GM19395 (cell line): ENCODE results near the gene TAS2R31.
"Not testable (repeated sequence)": the region's sequence is repeated elsewhere in the genome, so short reads cannot be mapped to it uniquely, and the experiment has no call there.

Source experiments
- ATAC-seq: cut with Tn5 transposase; IDR thresholded peaks from one replicate; pipeline ENCODE4 v1.9.1; 2021; ENCODE audit warnings: mild to moderate bottlenecking, moderate library complexity; ENCODE audit not compliant: unreplicated experiment

The TAS2R31 gene

GRCh38 chr12:11031307-11031706 is at the start of gene TAS2R31:
Gene TAS2R31 (minus strand): TSS chr12:11031407. CDS start chr12:11031335, 72 bp downstream.
- no peak for ATAC-seq

GRCh38 chr12:11078246-11078645 is 47.0 kb upstream of the TAS2R31 start:
- no peak for ATAC-seq

- ATAC-seq, result no peak
These were observed 44.4 kb upstream of the TAS2R31 start for GRCh38 chr12:11075642-11076041.

- ATAC-seq, result no peak
These were observed 40.2 kb upstream of the TAS2R31 start for GRCh38 chr12:11071414-11071813.

GRCh38 chr12:11070999-11071398 is 39.8 kb upstream of the TAS2R31 start:
- no peak for ATAC-seq

- no peak for ATAC-seq
These were observed 38.7 kb upstream of the TAS2R31 start for GRCh38 chr12:11069854-11070365.

GRCh38 chr12:11067514-11067913 is 36.3 kb upstream of the TAS2R31 start:
- no peak for ATAC-seq

GRCh38 chr12:11062194-11062593 is 31.0 kb upstream of the TAS2R31 start, which contains the start of gene TAS2R46:
Gene TAS2R46 (minus strand): TSS chr12:11062294. CDS start chr12:11062294, 0 bp downstream.
- not testable (repeated sequence) for ATAC-seq

GRCh38 chr12:11059784-11060183 is 28.6 kb upstream of the TAS2R31 start:
- no peak for ATAC-seq

- ATAC-seq, result no peak
These were observed 27.8 kb upstream of the TAS2R31 start for GRCh38 chr12:11059041-11059440.

- no peak for ATAC-seq
These were observed 24.1 kb upstream of the TAS2R31 start for GRCh38 chr12:11055306-11055705.

GRCh38 chr12:11049806-11050531 is 18.8 kb upstream of the TAS2R31 start:
- ATAC-seq, result not testable (repeated sequence)

GRCh38 chr12:11041366-11041765 is 10.2 kb upstream of the TAS2R31 start:
- ATAC-seq, result not testable (repeated sequence)

- no peak for ATAC-seq
These were observed 9.0 kb upstream of the TAS2R31 start for GRCh38 chr12:11040162-11040561.

GRCh38 chr12:11039171-11039570 is 8.0 kb upstream of the TAS2R31 start:
- ATAC-seq, result no peak

GRCh38 chr12:11033959-11034358 is 2.8 kb upstream of the TAS2R31 start:
- not testable (repeated sequence) for ATAC-seq

GRCh38 chr12:11026118-11026517 is 5.1 kb downstream of the TAS2R31 start:
- ATAC-seq, result no peak

- no peak for ATAC-seq
These were observed 7.8 kb downstream of the TAS2R31 start for GRCh38 chr12:11023387-11023786.

- no peak for ATAC-seq
These were observed 8.7 kb downstream of the TAS2R31 start, which contains the start of gene TAS2R19 for GRCh38 chr12:11022520-11022919. Gene TAS2R19 (minus strand): TSS chr12:11022620. CDS start chr12:11022571, 49 bp downstream.

GRCh38 chr12:11016937-11017336 is 14.3 kb downstream of the TAS2R31 start:
- ATAC-seq, result no peak

GRCh38 chr12:11015775-11016430 is 15.3 kb downstream of the TAS2R31 start:
- no peak for ATAC-seq

- ATAC-seq, result no peak
These were observed 17.0 kb downstream of the TAS2R31 start for GRCh38 chr12:11014234-11014633.
